Measurements from ENCODE around the gene C1orf105.

The C1orf105 gene

GRCh38 chr1:172471666-172472065, 51.2 kb downstream of the C1orf105 start:
- Mint-ChIP-seq H3K4me3 (no peak overlapping the region), H3K4me1 (ENCODE audit: low read depth) (peaks cover 2% of the 10 kb centered on the region), H3K27me3 (peaks cover 3% of the 10 kb centered on the region), H3K9me3 (no peaks in the 10 kb centered on the region), H3K27ac (no peak overlapping the region), H3K36me3 (ENCODE audit: low read depth) (no peaks in the 10 kb centered on the region)
- no peak for DNase-seq

- H3K4me1 Mint-ChIP-seq (ENCODE audit: low read depth) = peaks cover 2% of the 10 kb centered on the region
- no peak for DNase-seq
- no peak overlapping the region for H3K27ac Mint-ChIP-seq
- H3K27me3 Mint-ChIP-seq = peaks cover 3% of the 10 kb centered on the region
- H3K36me3 Mint-ChIP-seq (ENCODE audit: low read depth) = no peaks in the 10 kb centered on the region
- no peaks in the 10 kb centered on the region for H3K9me3 Mint-ChIP-seq
- no peak overlapping the region for H3K4me3 Mint-ChIP-seq
Observed at GRCh38 chr1:172472495-172472894, 52.0 kb downstream of the C1orf105 start.

- Mint-ChIP-seq H3K9me3 (no peaks in the 10 kb centered on the region), H3K4me1 (ENCODE audit: low read depth) (peaks cover 2% of the 10 kb centered on the region), H3K4me3 (no peak overlapping the region), H3K27ac (no peak overlapping the region), H3K36me3 (ENCODE audit: low read depth) (no peaks in the 10 kb centered on the region), H3K27me3 (peaks cover 3% of the 10 kb centered on the region)
- no peak for DNase-seq
Observed at GRCh38 chr1:172473302-172473701, 52.8 kb downstream of the C1orf105 start.

DNA sequence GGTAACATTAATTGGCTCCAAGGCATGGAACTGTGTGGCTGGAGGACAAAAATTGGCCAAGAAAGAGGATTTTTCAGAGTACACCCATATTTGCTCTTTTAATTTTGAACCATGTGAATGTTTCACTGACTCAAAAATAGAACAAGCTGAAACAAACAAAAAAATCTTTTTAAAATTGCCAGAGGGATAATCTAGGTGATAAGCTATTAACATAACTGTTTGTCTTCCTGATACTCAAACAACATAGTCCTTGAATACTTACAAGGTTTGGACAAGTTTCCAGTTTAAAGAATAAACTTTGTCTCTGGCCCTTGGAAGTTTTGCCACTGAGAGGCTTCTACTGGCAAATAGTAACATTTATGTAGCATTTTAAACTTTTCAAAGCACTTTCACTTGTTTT, 53.4 kb downstream of the C1orf105 start:
- H3K27me3 Mint-ChIP-seq = peaks cover 3% of the 10 kb centered on the region
- DNase-seq = no peak
- H3K36me3 Mint-ChIP-seq (ENCODE audit: low read depth) = no peaks in the 10 kb centered on the region
- H3K4me3 Mint-ChIP-seq = no peak overlapping the region
- H3K4me1 Mint-ChIP-seq (ENCODE audit: low read depth) = peaks cover 2% of the 10 kb centered on the region
- no peaks in the 10 kb centered on the region for H3K9me3 Mint-ChIP-seq
- no peak overlapping the region for H3K27ac Mint-ChIP-seq

GRCh38 chr1:172476218-172476811, 55.8 kb downstream of the C1orf105 start:
- H3K4me1 Mint-ChIP-seq (ENCODE audit: low read depth) = peaks cover 5% of the 10 kb centered on the region
- no peak overlapping the region for H3K27ac Mint-ChIP-seq
- peaks cover 3% of the 10 kb centered on the region for H3K27me3 Mint-ChIP-seq

GRCh38 chr1:172477216-172477615, 56.7 kb downstream of the C1orf105 start:
- DNase-seq = no peak
- no peak overlapping the region for H3K4me3 Mint-ChIP-seq
- no peaks in the 10 kb centered on the region for H3K36me3 Mint-ChIP-seq (ENCODE audit: low read depth)
- no peaks in the 10 kb centered on the region for H3K9me3 Mint-ChIP-seq
- peaks cover 3% of the 10 kb centered on the region for H3K27me3 Mint-ChIP-seq
- H3K27ac Mint-ChIP-seq = no peak overlapping the region
- peaks cover 5% of the 10 kb centered on the region for H3K4me1 Mint-ChIP-seq (ENCODE audit: low read depth)

More at GRCh38 chr1:172476218-172476811, 55.8 kb downstream of the C1orf105 start:
- no peaks in the 10 kb centered on the region for H3K9me3 Mint-ChIP-seq
- no peak overlapping the region for H3K4me3 Mint-ChIP-seq
- no peaks in the 10 kb centered on the region for H3K36me3 Mint-ChIP-seq (ENCODE audit: low read depth)
- no peak for DNase-seq

- no peak for DNase-seq
- no peak overlapping the region for H3K4me3 Mint-ChIP-seq
- H3K27me3 Mint-ChIP-seq = peaks cover 3% of the 10 kb centered on the region
- H3K36me3 Mint-ChIP-seq (ENCODE audit: low read depth) = no peaks in the 10 kb centered on the region
- peaks cover 5% of the 10 kb centered on the region for H3K4me1 Mint-ChIP-seq (ENCODE audit: low read depth)
- no peaks in the 10 kb centered on the region for H3K9me3 Mint-ChIP-seq
- no peak overlapping the region for H3K27ac Mint-ChIP-seq
Observed at GRCh38 chr1:172477741-172478140, 57.3 kb downstream of the C1orf105 start.

DNA sequence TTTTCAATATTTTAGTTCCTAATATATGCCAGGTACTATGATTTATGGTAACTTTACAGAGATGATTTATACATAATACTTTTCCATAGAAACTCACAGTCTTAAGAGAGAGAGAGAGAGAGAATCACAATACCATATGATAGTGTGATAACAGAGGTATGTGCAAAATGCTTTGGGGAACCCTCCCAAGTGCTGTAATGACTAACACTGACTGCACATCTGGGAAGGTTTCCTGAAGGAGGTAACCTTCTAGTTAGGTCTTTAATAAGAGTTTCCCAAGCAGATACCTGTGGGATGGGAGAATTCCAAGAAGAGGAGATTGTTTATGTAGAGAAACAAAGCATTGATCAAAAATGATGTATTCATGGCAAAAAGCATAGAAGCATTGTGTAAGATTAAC, 58.0 kb downstream of the C1orf105 start:
- Mint-ChIP-seq H3K4me3 (no peak overlapping the region), H3K27me3 (peaks cover 3% of the 10 kb centered on the region), H3K4me1 (ENCODE audit: low read depth) (peaks cover 5% of the 10 kb centered on the region), H3K36me3 (ENCODE audit: low read depth) (no peaks in the 10 kb centered on the region), H3K9me3 (no peaks in the 10 kb centered on the region), H3K27ac (no peak overlapping the region)
- no peak for DNase-seq

DNA sequence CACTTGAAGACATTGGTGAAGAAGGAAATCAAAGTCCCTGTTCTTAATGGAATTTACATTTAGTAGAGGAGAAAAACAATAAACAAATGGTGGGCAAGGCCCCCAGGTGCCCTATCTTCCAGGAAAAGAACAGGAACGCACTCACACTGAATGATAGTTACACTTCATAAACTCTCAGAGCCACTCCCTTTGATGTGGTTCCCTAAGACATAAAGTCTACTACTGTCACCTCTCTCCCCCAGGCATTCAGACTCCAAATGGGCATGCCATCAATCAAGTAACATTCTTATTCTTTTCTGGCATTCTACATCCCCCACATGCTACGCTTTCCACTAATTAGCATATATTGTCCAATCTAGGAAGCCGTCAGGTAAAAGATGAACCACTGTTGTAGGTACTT, 59.9 kb downstream of the C1orf105 start:
- no peak overlapping the region for H3K27ac Mint-ChIP-seq
- no peak overlapping the region for H3K4me3 Mint-ChIP-seq
- no peaks in the 10 kb centered on the region for H3K36me3 Mint-ChIP-seq (ENCODE audit: low read depth)
- no peak for DNase-seq
- no peaks in the 10 kb centered on the region for H3K9me3 Mint-ChIP-seq
- peaks cover 4% of the 10 kb centered on the region for H3K4me1 Mint-ChIP-seq (ENCODE audit: low read depth)
- H3K27me3 Mint-ChIP-seq = peaks cover 3% of the 10 kb centered on the region

GRCh38 chr1:172482044-172482443, 61.6 kb downstream of the C1orf105 start:
- Mint-ChIP-seq H3K4me1 (ENCODE audit: low read depth) (peaks cover 4% of the 10 kb centered on the region), H3K4me3 (no peak overlapping the region), H3K36me3 (ENCODE audit: low read depth) (no peaks in the 10 kb centered on the region), H3K27ac (no peak overlapping the region), H3K27me3 (peaks cover 3% of the 10 kb centered on the region), H3K9me3 (no peaks in the 10 kb centered on the region)
- DNase-seq = no peak

DNA sequence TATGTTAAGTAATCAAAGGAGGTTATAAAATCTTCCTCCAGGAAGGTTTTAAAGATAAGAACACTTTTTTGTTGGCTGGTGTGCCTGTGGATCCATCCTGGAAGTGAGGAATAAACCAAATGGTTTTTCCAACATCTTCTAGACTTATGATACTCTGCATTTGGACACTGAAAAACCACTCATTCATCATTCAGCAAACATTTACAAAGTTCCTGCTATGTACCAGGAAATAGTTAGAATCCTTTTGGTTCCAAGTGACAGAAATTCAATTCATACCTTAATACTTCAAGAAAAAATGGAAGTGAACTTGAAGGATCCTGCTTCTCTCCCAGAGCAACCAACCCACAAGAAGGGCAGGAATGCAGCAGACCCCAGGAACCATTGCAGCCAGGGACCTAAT, 63.0 kb downstream of the C1orf105 start:
- H3K9me3 Mint-ChIP-seq = no peaks in the 10 kb centered on the region
- no peak for DNase-seq
- no peak overlapping the region for H3K27ac Mint-ChIP-seq
- no peak overlapping the region for H3K4me3 Mint-ChIP-seq
- no peaks in the 10 kb centered on the region for H3K36me3 Mint-ChIP-seq (ENCODE audit: low read depth)
- peaks cover 3% of the 10 kb centered on the region for H3K27me3 Mint-ChIP-seq
- H3K4me1 Mint-ChIP-seq (ENCODE audit: low read depth) = peaks cover 10% of the 10 kb centered on the region

DNA sequence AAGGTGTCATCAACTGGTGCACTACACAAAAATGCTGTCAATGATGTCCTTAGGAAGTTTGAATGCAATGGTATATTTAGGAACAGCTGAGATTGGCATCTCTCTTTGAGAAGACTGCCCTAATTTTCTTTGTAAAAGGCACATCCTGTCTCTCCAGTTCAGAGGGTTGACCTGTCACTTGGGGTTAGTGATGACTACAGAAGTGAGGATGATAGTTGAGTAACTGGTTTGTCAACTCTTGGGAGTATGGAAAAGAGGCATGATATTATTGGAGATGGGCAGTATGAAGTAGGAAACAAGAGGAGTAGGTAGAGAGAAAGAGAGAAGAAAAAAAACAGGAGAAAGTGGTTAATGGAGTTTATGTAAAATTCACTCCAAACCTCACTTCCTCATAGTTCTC, 63.8 kb downstream of the C1orf105 start:
- Mint-ChIP-seq H3K4me3 (no peak overlapping the region), H3K36me3 (ENCODE audit: low read depth) (no peaks in the 10 kb centered on the region), H3K9me3 (no peaks in the 10 kb centered on the region), H3K27me3 (peaks cover 7% of the 10 kb centered on the region), H3K27ac (no peak overlapping the region), H3K4me1 (ENCODE audit: low read depth) (peaks cover 10% of the 10 kb centered on the region)
- no peak for DNase-seq

GRCh38 chr1:172485626-172486025, 65.1 kb downstream of the C1orf105 start:
- H3K36me3 Mint-ChIP-seq (ENCODE audit: low read depth) = no peaks in the 10 kb centered on the region
- H3K27me3 Mint-ChIP-seq = peaks cover 10% of the 10 kb centered on the region
- H3K27ac Mint-ChIP-seq = no peak overlapping the region
- H3K9me3 Mint-ChIP-seq = no peaks in the 10 kb centered on the region
- DNase-seq = no peak
- peaks cover 8% of the 10 kb centered on the region for H3K4me1 Mint-ChIP-seq (ENCODE audit: low read depth)
- no peak overlapping the region for H3K4me3 Mint-ChIP-seq

- peaks cover 13% of the 10 kb centered on the region for H3K27me3 Mint-ChIP-seq
- peaks cover 8% of the 10 kb centered on the region for H3K4me1 Mint-ChIP-seq (ENCODE audit: low read depth)
- no peaks in the 10 kb centered on the region for H3K9me3 Mint-ChIP-seq
- H3K4me3 Mint-ChIP-seq = no peak overlapping the region
- H3K36me3 Mint-ChIP-seq (ENCODE audit: low read depth) = no peaks in the 10 kb centered on the region
- no peak overlapping the region for H3K27ac Mint-ChIP-seq
- no peak for DNase-seq
Observed at GRCh38 chr1:172486805-172487454, 66.4 kb downstream of the C1orf105 start.

DNA sequence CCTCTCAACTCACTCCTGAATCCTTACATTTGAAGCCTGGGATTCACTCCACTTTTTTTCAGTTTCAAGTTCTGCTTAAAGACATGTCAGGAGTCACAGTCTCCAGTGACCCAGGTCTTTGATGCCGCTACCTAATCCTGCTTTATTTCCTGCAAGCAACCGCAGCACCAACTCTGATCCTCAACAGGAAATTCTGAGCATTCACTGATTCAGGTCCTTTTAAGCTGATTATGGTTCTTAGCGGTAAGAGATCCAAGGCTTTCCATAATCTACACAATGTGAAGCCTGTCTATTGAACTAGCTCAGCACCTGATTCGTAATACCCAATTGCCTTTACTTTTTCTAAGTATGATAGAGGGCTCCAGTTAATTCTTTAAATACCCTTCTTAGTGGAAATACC, 67.1 kb downstream of the C1orf105 start:
- H3K4me3 Mint-ChIP-seq = no peak overlapping the region
- peaks cover 13% of the 10 kb centered on the region for H3K27me3 Mint-ChIP-seq
- no peaks in the 10 kb centered on the region for H3K9me3 Mint-ChIP-seq
- no peaks in the 10 kb centered on the region for H3K36me3 Mint-ChIP-seq (ENCODE audit: low read depth)
- no peak overlapping the region for H3K27ac Mint-ChIP-seq
- no peak for DNase-seq
- peaks cover 8% of the 10 kb centered on the region for H3K4me1 Mint-ChIP-seq (ENCODE audit: low read depth)

Measured in activated T-cell treated with anti-CD3 and anti-CD28 coated beads, Interleukin-2, amount 50 U/mL, for 24 hours (primary cell).